Astrocyte of the cerebellum (primary cell): ENCODE data around the gene RPS6KC1.

Source experiments
- DNase-seq: peaks from one replicate; pipeline ENCODE4 v3.0.0-alpha.2; 2011; ENCODE audit warnings: low read depth
- H3K4me3 ChIP-seq: 2 replicates; pipeline ENCODE4 v1.5.1; 2011; ENCODE audit warnings: mild to moderate bottlenecking, low read depth, low read length, moderate library complexity
- in situ Hi-C: cut with HindIII; loops from 2 replicates; pipeline ENCODE4 v1.10.0; 2017; ENCODE audit warnings: low sequenced_read_pairs
- TF ChIP-seq, protein P1 (sequence below): IDR thresholded peaks from 2 replicates; pipeline ENCODE4 v1.5.1; 2012; ENCODE audit warnings: low read length, low read depth, moderate library complexity, mild to moderate bottlenecking; ENCODE audit errors: missing control alignments

The RPS6KC1 gene

DNA sequence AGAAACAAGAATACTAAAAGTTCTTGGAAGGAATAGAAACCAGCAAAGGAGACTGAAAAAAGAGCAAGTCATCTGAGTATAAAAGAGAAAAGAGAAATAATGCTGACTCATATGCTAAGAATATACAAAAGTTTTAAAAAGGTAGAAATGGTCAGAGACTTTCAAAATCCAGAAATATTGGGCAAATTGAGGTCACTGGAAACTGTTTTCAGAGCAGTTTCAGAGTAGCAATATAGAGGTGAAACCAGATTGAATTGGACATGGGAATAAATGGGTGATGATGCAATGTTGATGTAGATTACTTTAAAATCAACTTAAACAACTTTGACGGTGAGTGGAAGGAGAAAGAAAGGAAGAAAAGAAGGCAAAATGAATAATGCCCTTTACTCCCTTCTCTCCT lies 1.8 kb upstream of the RPS6KC1 start:
- in situ Hi-C loops: no loop called here
- TF ChIP-seq, protein P1, sequence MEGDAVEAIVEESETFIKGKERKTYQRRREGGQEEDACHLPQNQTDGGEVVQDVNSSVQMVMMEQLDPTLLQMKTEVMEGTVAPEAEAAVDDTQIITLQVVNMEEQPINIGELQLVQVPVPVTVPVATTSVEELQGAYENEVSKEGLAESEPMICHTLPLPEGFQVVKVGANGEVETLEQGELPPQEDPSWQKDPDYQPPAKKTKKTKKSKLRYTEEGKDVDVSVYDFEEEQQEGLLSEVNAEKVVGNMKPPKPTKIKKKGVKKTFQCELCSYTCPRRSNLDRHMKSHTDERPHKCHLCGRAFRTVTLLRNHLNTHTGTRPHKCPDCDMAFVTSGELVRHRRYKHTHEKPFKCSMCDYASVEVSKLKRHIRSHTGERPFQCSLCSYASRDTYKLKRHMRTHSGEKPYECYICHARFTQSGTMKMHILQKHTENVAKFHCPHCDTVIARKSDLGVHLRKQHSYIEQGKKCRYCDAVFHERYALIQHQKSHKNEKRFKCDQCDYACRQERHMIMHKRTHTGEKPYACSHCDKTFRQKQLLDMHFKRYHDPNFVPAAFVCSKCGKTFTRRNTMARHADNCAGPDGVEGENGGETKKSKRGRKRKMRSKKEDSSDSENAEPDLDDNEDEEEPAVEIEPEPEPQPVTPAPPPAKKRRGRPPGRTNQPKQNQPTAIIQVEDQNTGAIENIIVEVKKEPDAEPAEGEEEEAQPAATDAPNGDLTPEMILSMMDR: no peak
- H3K4me3 ChIP-seq: no peak overlapping the region
- no peak for DNase-seq

DNA sequence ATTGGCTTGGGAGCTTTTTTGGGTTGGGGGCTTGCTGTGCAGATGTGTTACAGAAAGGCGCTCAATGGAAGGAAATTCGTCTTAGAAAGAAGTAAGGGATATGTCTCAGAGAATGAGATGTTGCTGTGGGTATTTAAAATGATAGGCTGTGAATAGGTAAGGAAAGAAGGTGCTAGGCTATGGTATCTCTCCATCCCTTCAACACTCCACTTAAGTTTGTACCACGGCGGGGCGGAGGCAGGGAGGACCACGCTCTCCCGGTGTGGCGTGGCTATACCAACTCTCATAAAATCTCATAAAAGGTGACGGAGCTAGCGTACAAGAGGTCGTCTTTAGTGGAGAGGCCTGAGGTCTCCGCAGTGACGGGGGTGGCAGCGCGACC lies 305 bp upstream of the RPS6KC1 start:
- no peak for DNase-seq
- TF ChIP-seq, protein P1: no peak
- peak overlapping the region; percentile 97 for H3K4me3 ChIP-seq
- in situ Hi-C loops: no loop called here

DNA sequence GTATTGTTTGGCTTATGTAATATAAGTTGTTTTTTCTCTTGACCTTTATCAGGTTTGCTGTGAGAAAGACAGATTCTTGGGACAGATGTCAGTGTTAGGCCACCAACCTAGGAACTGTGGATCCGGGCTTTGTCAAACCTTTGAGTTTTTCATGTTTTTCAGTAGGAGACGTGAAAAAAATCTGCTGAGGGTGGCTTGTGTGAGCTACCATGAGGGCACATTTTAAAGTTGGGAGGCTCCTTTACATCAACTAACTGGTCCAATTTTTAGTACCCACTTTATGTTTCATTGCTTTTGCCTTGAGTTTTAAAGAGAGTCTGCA lies 801 bp downstream of the RPS6KC1 start:
- TF ChIP-seq, protein P1: no peak
- in situ Hi-C loops: no loop called here
- DNase-seq: no peak
- H3K4me3 ChIP-seq: peak overlapping the region; percentile 97

DNA sequence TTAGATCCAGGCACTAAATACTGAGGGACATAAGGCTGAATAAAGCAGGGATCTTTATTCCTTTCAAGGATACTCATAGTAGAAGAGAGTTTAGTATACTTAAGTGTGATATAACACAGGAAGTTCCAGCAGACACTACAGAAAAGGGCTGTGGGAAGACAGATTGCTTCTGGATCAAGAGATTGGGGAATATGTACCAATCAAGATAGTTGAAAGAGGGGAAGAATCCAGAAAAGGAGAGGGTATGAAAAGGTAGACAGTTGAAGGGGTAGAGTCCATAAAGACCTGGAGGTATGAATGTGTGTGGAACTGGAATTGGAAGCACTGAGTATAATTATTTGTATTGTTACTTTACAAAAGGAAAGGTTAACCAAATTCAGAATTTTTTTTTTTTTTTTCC lies 2.4 kb downstream of the RPS6KC1 start:
- H3K4me3 ChIP-seq: no peak overlapping the region
- TF ChIP-seq, protein P1: no peak
- in situ Hi-C loops: no loop called here
- DNase-seq: no peak

DNA sequence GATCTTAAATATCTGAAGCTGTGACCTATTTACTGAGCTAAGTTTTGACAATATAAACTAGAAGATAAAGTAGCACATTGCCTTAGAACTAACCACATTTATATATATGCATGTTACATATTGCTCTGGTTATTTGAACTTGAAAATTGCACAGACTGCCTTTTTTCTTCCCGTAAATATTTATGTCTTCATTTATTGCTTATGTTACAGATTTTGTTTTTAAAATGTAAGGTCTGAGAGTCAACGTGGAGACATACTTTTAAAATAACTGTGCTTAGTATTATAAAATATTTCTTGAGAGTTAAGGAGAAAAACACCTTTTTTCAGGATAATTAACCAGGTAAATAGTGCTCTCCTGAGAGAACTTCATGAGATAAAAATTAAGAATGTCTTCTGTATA lies 3.1 kb downstream of the RPS6KC1 start:
- no peak overlapping the region for H3K4me3 ChIP-seq
- DNase-seq: no peak
- TF ChIP-seq, protein P1: no peak
- in situ Hi-C loops: no loop called here

DNA sequence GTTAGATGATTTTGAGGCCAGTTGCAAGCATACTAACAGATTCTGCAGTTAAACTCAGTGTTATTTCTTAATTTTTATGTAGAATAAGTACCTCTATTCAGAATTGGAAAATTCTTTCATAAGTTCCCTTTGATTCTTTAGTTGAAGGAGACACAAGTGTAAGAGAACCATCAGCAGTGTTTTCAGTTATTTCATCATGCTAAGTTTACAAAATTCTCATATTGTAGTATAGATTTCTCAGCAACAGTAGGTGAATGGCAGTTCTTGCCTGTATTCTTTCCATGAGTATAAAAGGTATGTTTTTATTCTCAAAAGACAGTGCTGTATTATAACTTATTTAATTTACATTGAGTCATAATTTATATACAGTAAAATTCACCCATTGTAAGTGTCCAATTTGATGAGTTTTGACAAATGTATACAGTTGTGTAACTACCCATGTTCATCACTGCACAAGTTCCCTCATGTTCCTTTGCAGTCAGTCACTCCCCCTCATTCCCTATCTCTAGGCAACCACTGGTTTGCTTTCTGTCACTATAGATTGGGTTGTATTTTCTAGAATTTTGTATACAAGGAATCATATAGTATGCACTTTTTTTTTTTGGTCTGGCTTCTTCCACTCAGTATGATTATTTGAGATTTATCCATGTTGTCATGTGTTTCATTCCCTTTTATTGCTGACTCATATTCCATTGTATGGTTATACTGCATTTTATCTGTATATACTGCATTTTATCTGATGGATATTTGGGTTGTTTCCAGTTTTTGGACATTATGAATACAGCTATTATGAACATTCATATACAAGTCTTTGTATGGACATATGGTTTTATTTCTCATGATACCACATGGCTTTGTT lies 3.9 kb downstream of the RPS6KC1 start:
- in situ Hi-C loops: no loop called here
- no peak overlapping the region for H3K4me3 ChIP-seq
- TF ChIP-seq, protein P1: no peak
- no peak for DNase-seq
